ENCODE data around the gene SETD6.

SETD6 gene

DNA sequence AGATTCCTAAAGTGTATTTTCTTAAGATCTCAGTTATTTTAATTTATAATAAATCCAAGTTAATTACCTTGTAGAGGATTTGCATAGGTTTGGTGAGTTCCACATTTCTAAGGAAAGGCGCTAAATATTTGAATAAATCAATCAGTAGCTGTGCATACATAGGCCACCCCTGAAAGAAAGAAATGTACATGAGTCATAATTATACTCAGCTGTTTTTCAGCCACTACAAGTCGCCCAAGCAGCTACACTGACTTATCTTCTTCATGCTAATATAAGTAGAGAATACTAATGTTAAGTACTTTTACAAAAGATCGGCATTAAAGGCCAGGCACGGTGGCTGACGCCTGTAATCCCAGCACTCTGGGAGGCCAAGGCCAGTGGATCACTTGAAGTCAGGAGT lies 14.9 kb downstream of the SETD6 start:
- TF ChIP-seq PRDM1 (tag by site-specific recombination; IDR thresholded peaks at IDR 0.05) (no peak), ZNF354C (tag by site-specific recombination; IDR thresholded peaks at IDR 0.05; ENCODE audit: borderline replicate concordance, low read depth) (no peak), ZNF114 (tag by site-specific recombination; IDR thresholded peaks at IDR 0.05) (no peak), ZNF785 (tag by site-specific recombination; IDR thresholded peaks at IDR 0.05) (no peak), ZNF112 (tag by site-specific recombination; IDR thresholded peaks at IDR 0.05) (no peak), ZNF571 (tag by site-specific recombination; IDR thresholded peaks at IDR 0.05) (no peak), ZNF221 (tag by site-specific recombination; IDR thresholded peaks at IDR 0.05; ENCODE audit: borderline replicate concordance) (no peak), SCRT1 (tag by site-specific recombination; IDR thresholded peaks at IDR 0.05; ENCODE audit: borderline replicate concordance) (no peak), GFI1B (tag by site-specific recombination; IDR thresholded peaks at IDR 0.05) (no peak), ZSCAN16 (tag by site-specific recombination; IDR thresholded peaks at IDR 0.05) (no peak), ZNF404 (tag by site-specific recombination; IDR thresholded peaks at IDR 0.05) (no peak), ZNF324 (tag by site-specific recombination; IDR thresholded peaks at IDR 0.05) (no peak), ZFP37 (tag by site-specific recombination; IDR thresholded peaks at IDR 0.05) (no peak), SCRT2 (tag by site-specific recombination; IDR thresholded peaks at IDR 0.05) (no peak), EGR2 (tag by site-specific recombination; IDR thresholded peaks at IDR 0.05; ENCODE audit: low read depth) (no peak), ZNF701 (tag by site-specific recombination; IDR thresholded peaks at IDR 0.05) (no peak), ZNF600 (tag by site-specific recombination; IDR thresholded peaks at IDR 0.05) (no peak), ZNF792 (tag by site-specific recombination; IDR thresholded peaks at IDR 0.05) (no peak)
- TF ChIP-seq, protein P1, sequence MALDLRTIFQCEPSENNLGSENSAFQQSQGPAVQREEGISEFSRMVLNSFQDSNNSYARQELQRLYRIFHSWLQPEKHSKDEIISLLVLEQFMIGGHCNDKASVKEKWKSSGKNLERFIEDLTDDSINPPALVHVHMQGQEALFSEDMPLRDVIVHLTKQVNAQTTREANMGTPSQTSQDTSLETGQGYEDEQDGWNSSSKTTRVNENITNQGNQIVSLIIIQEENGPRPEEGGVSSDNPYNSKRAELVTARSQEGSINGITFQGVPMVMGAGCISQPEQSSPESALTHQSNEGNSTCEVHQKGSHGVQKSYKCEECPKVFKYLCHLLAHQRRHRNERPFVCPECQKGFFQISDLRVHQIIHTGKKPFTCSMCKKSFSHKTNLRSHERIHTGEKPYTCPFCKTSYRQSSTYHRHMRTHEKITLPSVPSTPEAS (tag by site-specific recombination; IDR thresholded peaks at IDR 0.05): no peak
- Histone ChIP-seq H3K36me3 (ENCODE audit: control insufficient read depth in 2 of 2, insufficient read depth in 1 of 2, low read length in 2 of 2) (peaks cover 72 to 96% of the 10 kb centered on the region in 2 experiments), H3K4me1 (ENCODE audit: control insufficient read depth, insufficient read depth, low read length) (no peaks in the 10 kb centered on the region), H3K9me3 (ENCODE audit: control insufficient read depth, insufficient read depth, low read depth, low read length) (no peaks in the 10 kb centered on the region), H3K4me3 (ENCODE audit: low read depth, low read length) (no peak overlapping the region), H3K27ac (ENCODE audit: extremely low read depth, low read depth, low read length) (no peak overlapping the region)
- ChIA-PET POLR2A (no interaction called here), CTCF (interaction anchor here (0.8 kb wide), 1 partner anchor 9 kb away, joined by 4 read pairs; no protein-coding TSS in a partner anchor)

DNA sequence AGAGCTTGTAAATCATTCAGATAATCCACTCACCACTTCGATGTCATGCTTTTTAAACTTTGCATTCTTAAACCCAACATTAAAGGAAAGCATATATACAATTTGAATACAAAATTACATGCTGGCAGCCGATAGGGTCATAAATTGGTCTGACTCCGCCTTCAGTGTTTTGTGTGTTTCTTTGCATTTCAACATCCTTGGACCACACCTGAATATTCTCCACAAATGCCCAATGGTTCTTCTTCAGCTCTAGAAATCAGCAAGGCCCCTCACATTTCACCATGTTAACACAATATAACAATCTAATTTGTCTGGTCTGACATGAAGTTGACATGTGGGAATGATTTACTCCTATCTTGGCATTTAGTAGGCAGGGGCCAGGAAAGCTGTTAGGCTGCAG lies 17.1 kb downstream of the SETD6 start:
- ChIA-PET CTCF (interaction anchor here (1.0 kb wide), 2 partner anchors 13 to 19 kb away, joined by 3 read pairs; no protein-coding TSS in a partner anchor), POLR2A (no interaction called here)
- no peak overlapping the region for H3K4me3 ChIP-seq (ENCODE audit: low read depth, low read length)
- no peaks in the 10 kb centered on the region for H3K4me1 ChIP-seq (ENCODE audit: control insufficient read depth, insufficient read depth, low read length)
- TF ChIP-seq ZFP69B (tag by site-specific recombination; IDR thresholded peaks at IDR 0.05) (no peak), ZNF311 (tag by site-specific recombination; IDR thresholded peaks at IDR 0.05; ENCODE audit: borderline replicate concordance) (no peak), OVOL3 (tag by site-specific recombination; IDR thresholded peaks at IDR 0.05) (no peak)
- H3K9me3 ChIP-seq (ENCODE audit: control insufficient read depth, insufficient read depth, low read depth, low read length): no peaks in the 10 kb centered on the region
- H3K27ac ChIP-seq (ENCODE audit: extremely low read depth, low read depth, low read length): no peak overlapping the region
- peaks cover 72 to 99% of the 10 kb centered on the region in 2 experiments for H3K36me3 ChIP-seq (ENCODE audit: control insufficient read depth in 2 of 2, insufficient read depth in 1 of 2, low read length in 2 of 2)

DNA sequence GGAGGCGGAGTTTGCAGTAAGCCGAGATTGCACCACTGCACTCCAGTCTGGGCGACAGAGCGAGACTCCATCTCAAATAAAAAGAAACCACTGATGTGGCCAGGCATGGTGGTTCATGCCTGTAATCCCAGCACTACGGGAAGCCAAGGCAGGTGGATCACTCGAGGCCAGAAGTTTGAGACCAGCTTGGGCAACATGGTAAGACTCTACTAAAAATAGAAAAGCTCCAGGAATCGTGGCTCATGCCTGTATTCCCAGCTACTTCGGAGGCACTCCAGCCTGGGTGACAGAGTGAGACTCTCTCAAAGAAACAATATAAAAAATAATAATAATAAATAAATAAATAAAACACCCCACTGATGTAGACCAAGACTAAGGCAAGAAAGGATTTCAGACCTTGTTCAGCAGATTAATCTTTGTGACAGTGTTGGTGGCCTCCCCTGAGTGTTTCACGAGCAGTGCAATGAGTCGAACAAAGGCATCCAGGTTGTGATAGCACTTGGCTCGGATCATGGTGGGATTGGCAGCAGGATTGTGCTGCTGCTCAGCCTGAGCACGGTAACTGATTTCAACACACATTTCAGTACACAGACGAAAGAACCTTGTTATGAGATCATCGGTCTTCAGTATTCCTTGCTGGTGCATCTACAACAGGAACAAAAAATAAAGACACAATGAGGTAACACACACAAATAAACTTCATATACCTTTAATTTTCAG lies 18.6 kb downstream of the SETD6 start:
- Histone ChIP-seq H3K4me3 (ENCODE audit: low read depth, low read length) (no peak overlapping the region), H3K4me1 (ENCODE audit: control insufficient read depth, insufficient read depth, low read length) (no peaks in the 10 kb centered on the region), H3K27ac (ENCODE audit: extremely low read depth, low read depth, low read length) (no peak overlapping the region), H3K9me3 (ENCODE audit: control insufficient read depth, insufficient read depth, low read depth, low read length) (no peaks in the 10 kb centered on the region), H3K36me3 (ENCODE audit: control insufficient read depth in 2 of 2, insufficient read depth in 1 of 2, low read length in 2 of 2) (peaks cover 70 to 99% of the 10 kb centered on the region in 2 experiments)
- ChIA-PET CTCF (no interaction called here), POLR2A (no interaction called here)
- TF ChIP-seq ZNF211 (tag by site-specific recombination; IDR thresholded peaks at IDR 0.05; ENCODE audit: low read depth): no peak
- TF ChIP-seq, protein P2, sequence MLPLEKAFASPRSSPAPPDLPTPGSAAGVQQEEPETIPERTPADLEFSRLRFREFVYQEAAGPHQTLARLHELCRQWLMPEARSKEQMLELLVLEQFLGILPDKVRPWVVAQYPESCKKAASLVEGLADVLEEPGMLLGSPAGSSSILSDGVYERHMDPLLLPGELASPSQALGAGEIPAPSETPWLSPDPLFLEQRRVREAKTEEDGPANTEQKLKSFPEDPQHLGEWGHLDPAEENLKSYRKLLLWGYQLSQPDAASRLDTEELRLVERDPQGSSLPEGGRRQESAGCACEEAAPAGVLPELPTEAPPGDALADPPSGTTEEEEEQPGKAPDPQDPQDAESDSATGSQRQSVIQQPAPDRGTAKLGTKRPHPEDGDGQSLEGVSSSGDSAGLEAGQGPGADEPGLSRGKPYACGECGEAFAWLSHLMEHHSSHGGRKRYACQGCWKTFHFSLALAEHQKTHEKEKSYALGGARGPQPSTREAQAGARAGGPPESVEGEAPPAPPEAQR (tag by site-specific recombination; IDR thresholded peaks at IDR 0.05): no peak
- TF ChIP-seq, protein P3, sequence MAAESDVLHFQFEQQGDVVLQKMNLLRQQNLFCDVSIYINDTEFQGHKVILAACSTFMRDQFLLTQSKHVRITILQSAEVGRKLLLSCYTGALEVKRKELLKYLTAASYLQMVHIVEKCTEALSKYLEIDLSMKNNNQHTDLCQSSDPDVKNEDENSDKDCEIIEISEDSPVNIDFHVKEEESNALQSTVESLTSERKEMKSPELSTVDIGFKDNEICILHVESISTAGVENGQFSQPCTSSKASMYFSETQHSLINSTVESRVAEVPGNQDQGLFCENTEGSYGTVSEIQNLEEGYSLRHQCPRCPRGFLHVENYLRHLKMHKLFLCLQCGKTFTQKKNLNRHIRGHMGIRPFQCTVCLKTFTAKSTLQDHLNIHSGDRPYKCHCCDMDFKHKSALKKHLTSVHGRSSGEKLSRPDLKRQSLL (tag by site-specific recombination; IDR thresholded peaks at IDR 0.05): no peak
- no peak for TF ChIP-seq IKZF3 (tag by site-specific recombination; IDR thresholded peaks at IDR 0.05)
- TF ChIP-seq, protein P4, sequence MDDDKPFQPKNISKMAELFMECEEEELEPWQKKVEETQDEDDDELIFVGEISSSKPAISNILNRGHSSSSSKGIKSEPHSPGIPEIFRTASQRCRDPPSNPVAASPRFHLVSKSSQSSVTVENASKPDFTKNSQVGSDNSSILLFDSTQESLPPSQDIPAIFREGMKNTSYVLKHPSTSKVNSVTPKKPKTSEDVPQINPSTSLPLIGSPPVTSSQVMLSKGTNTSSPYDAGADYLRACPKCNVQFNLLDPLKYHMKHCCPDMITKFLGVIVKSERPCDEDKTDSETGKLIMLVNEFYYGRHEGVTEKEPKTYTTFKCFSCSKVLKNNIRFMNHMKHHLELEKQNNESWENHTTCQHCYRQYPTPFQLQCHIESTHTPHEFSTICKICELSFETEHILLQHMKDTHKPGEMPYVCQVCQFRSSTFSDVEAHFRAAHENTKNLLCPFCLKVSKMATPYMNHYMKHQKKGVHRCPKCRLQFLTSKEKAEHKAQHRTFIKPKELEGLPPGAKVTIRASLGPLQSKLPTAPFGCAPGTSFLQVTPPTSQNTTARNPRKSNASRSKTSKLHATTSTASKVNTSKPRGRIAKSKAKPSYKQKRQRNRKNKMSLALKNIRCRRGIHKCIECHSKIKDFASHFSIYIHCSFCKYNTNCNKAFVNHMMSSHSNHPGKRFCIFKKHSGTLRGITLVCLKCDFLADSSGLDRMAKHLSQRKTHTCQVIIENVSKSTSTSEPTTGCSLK (tag by site-specific recombination; IDR thresholded peaks at IDR 0.05): no peak
- no peak for TF ChIP-seq ZFHX2 (tag by site-specific recombination; conservative IDR thresholded peaks at IDR 0.05)
- no peak for TF ChIP-seq ZNF2 (tag by site-specific recombination; IDR thresholded peaks at IDR 0.05)
